CD14-positive monocyte (primary cell): ENCODE measurements around the gene CCL22. TPM values are rescaled to one million over a fixed set of nuclear protein-coding genes. Genes with fewer than 3 reads are reported as not detected.

Experiments
- DNase-seq, 3 donors: peaks; one replicate each; pipeline ENCODE4 v3.0.0-alpha.2; 2011 to 2022
- H2AFZ ChIP-seq: 2 replicates; pipeline ENCODE4 v1.6.0; 2012; ENCODE audit warnings: mild to moderate bottlenecking, low read depth, low read length, inconsistent platforms; ENCODE audit not compliant: insufficient read depth, poor library complexity, severe bottlenecking
- H3K27ac ChIP-seq, 2 donors: 1 replicate in 1 of 2; 2 replicates in 1 of 2; pipeline ENCODE4 v1.5.1; 2012 to 2013; ENCODE audit warnings: low read length in 2 of 2, control low read depth in 1 of 2, inconsistent platforms in 1 of 2, low read depth in 1 of 2, mild to moderate bottlenecking in 1 of 2
- H3K27me3 ChIP-seq, 2 donors: one replicate each; pipeline versions ENCODE4 v1.6.0 to v1.6.1; 2011 to 2013; ENCODE audit warnings: low read length in 2 of 2; ENCODE audit not compliant: control insufficient read depth in 2 of 2, insufficient read depth in 2 of 2
- H3K36me3 ChIP-seq, 2 donors: replicated peaks in 1 of 2; 1 replicate in 1 of 2; 2 replicates in 1 of 2; pipeline versions ENCODE4 v1.5.1 to v1.6.1; 2012 to 2013; ENCODE audit warnings: low read length in 2 of 2, control low read depth in 1 of 2, inconsistent platforms in 1 of 2, mild to moderate bottlenecking in 1 of 2; ENCODE audit not compliant: insufficient read depth in 2 of 2, control insufficient read depth in 1 of 2
- H3K4me1 ChIP-seq, 2 donors: 1 replicate in 1 of 2; 2 replicates in 1 of 2; pipeline versions ENCODE4 v1.5.1 to v1.6.1; 2012 to 2013; ENCODE audit warnings: low read length in 2 of 2, control low read depth in 1 of 2, inconsistent platforms in 1 of 2, mild to moderate bottlenecking in 1 of 2, moderate library complexity in 1 of 2; ENCODE audit not compliant: insufficient read depth in 2 of 2, control insufficient read depth in 1 of 2
- H3K4me2 ChIP-seq: replicated peaks from 2 replicates; pipeline ENCODE3; 2012; ENCODE audit warnings: low read length, moderate library complexity, mild to moderate bottlenecking; ENCODE audit not compliant: poor library complexity, severe bottlenecking; ENCODE audit errors: extremely low read depth
- H3K4me3 ChIP-seq, 3 experiments: fragments of 200-600 bp in 1 of 3; sonication (generic) in 1 of 3; replicated peaks in 1 of 3; 1 replicate in 2 of 3; 2 replicates in 1 of 3; pipeline ENCODE4 v1.5.1; 2011 to 2013; ENCODE audit warnings: low read length in 3 of 3, mild to moderate bottlenecking in 3 of 3, control low read depth in 2 of 3, low read depth in 2 of 3, inconsistent platforms in 1 of 3, moderate library complexity in 1 of 3
- H3K79me2 ChIP-seq: 2 replicates; pipeline ENCODE4 v1.6.0; 2012; ENCODE audit warnings: mild to moderate bottlenecking, control low read depth, inconsistent platforms, low read length, moderate library complexity; ENCODE audit not compliant: insufficient read depth
- H3K9ac ChIP-seq: 2 replicates; pipeline ENCODE4 v1.6.0; 2017; ENCODE audit warnings: low read length, mild to moderate bottlenecking; ENCODE audit not compliant: insufficient read depth, poor library complexity, severe bottlenecking
- H3K9me3 ChIP-seq, 2 donors: replicated peaks in 1 of 2; 1 replicate in 1 of 2; 2 replicates in 1 of 2; pipeline versions ENCODE4 v1.5.1 to v1.6.1; 2012 to 2013; ENCODE audit warnings: low read length in 2 of 2, control low read depth in 1 of 2; ENCODE audit not compliant: control insufficient read depth in 1 of 2, insufficient read depth in 1 of 2
- H4K20me1 ChIP-seq: 2 replicates; pipeline ENCODE4 v1.6.0; 2012; ENCODE audit warnings: mild to moderate bottlenecking, low read length, control low read depth, moderate library complexity; ENCODE audit not compliant: insufficient read depth
- H3K27ac Mint-ChIP-seq, 7 donors: one replicate each; pipeline ENCODE4 v1.8.0; 2020; ENCODE audit warnings: mild to moderate bottlenecking in 7 of 7, mixed read lengths in 7 of 7, moderate library complexity in 6 of 7, inconsistent platforms in 2 of 7
- H3K27me3 Mint-ChIP-seq, 3 donors: one replicate each; pipeline ENCODE4 v1.8.0; 2021 to 2022; ENCODE audit warnings: low read depth in 3 of 3, mild to moderate bottlenecking in 3 of 3, mixed read lengths in 3 of 3, moderate library complexity in 3 of 3, inconsistent platforms in 1 of 3
- H3K36me3 Mint-ChIP-seq, 2 donors: one replicate each; pipeline ENCODE4 v1.8.0; 2020; ENCODE audit warnings: mixed read lengths in 2 of 2, inconsistent platforms in 1 of 2, mild to moderate bottlenecking in 1 of 2
- H3K4me1 Mint-ChIP-seq: one replicate; pipeline ENCODE4 v1.8.0; 2020; ENCODE audit warnings: mild to moderate bottlenecking, mixed read lengths
- H3K4me3 Mint-ChIP-seq, 2 donors: one replicate each; pipeline ENCODE4 v1.8.0; 2020; ENCODE audit warnings: mild to moderate bottlenecking in 2 of 2, mixed read lengths in 2 of 2, moderate library complexity in 1 of 2
- H3K9me3 Mint-ChIP-seq, 7 donors: one replicate each; pipeline ENCODE4 v1.8.0; 2020 to 2022; ENCODE audit warnings: mixed read lengths in 7 of 7, mild to moderate bottlenecking in 6 of 7, moderate library complexity in 6 of 7, inconsistent platforms in 2 of 7
- CTCF ChIP-seq: fragments of 200-600 bp; IDR thresholded peaks from one replicate; pipeline ENCODE4 v1.8.0; 2022; ENCODE audit warnings: antibody characterized with exemption, mild to moderate bottlenecking
- WGBS: methylation state at CpG from one replicate; pipeline ENCODE4 v1.1.5; 2013; ENCODE audit warnings: missing lambda C conversion rate; ENCODE audit not compliant: insufficient coverage; 5-methylcytosine and 5-hydroxymethylcytosine counted together
- intact Hi-C, 2 donors: fragments of 100-400 bp; cut with micrococcal nuclease; formaldehyde crosslinking; loops; one replicate each; pipeline versions ENCODE4 v1.15.0 to v1.15.1; 2023
- polyA plus RNA-seq, 3 donors: library from polyadenylated mRNA; depleted of rRNA in 1 of 3; unstranded in 2 of 3; stranded (reverse) in 1 of 3; fragments of 300-500 nt in 2 of 3; fragments of >200 nt in 1 of 3; fragmentation: Illumina TruSeq in 2 of 3; gene quantifications; 1 replicate in 2 of 3; 2 replicates in 1 of 3; pipeline ENCODE4 v1.2.3, GENCODE V29; 2012 to 2021

Gene CCL22
- polyA plus RNA-seq, 3 donors: 0.04 to 0.18 (median 0.15) TPM

- H3K4me1 ChIP-seq: peaks cover 14 to 22% of the 10 kb centered on the region in 2 donors
- H3K9ac ChIP-seq: no peak overlapping the region
- no peaks in the 10 kb centered on the region for H3K79me2 ChIP-seq
- no peak overlapping the region for H3K4me3 ChIP-seq
- no peaks in the 10 kb centered on the region for H3K9me3 ChIP-seq
- Mint-ChIP-seq H3K4me3 (no peak overlapping the region), H3K9me3 (peaks cover 0 to 4% (median 0%) of the 10 kb centered on the region in 7 donors), H3K4me1 (peaks cover 21% of the 10 kb centered on the region), H3K27ac (no peak overlapping the region), H3K36me3 (no peaks in the 10 kb centered on the region), H3K27me3 (peaks cover 12 to 27% (median 20%) of the 10 kb centered on the region in 3 donors)
- no peak overlapping the region for H3K4me2 ChIP-seq
- TF ChIP-seq CTCF: no peak
- WGBS: 100% methylated on average over 1 of the region's 3 CpGs
- no peak for DNase-seq
- no peak overlapping the region for H2AFZ ChIP-seq
- no peaks in the 10 kb centered on the region for H3K36me3 ChIP-seq
- intact Hi-C loops: no loop called here
- H4K20me1 ChIP-seq: no peaks in the 10 kb centered on the region
- no peak overlapping the region for H3K27ac ChIP-seq
- peaks cover 0 to 9% of the 10 kb centered on the region in 2 donors for H3K27me3 ChIP-seq
Measured at GRCh38 chr16:57387598-57388354, 29.2 kb downstream of the CCL22 start.

- Histone ChIP-seq H3K4me2 (no peak overlapping the region), H3K9ac (no peak overlapping the region), H3K27ac (no peak overlapping the region), H3K79me2 (no peaks in the 10 kb centered on the region), H3K9me3 (no peaks in the 10 kb centered on the region), H3K4me1 (peaks cover 12 to 18% of the 10 kb centered on the region in 2 donors), H3K27me3 (peaks cover 0 to 10% of the 10 kb centered on the region in 2 donors), H2AFZ (no peak overlapping the region), H3K4me3 (no peak overlapping the region), H4K20me1 (no peaks in the 10 kb centered on the region), H3K36me3 (no peaks in the 10 kb centered on the region)
- Mint-ChIP-seq H3K4me3 (no peak overlapping the region), H3K4me1 (peaks cover 18% of the 10 kb centered on the region), H3K27me3 (peaks cover 14 to 26% (median 25%) of the 10 kb centered on the region in 3 donors), H3K9me3 (peaks cover 0 to 4% (median 0%) of the 10 kb centered on the region in 7 donors), H3K36me3 (no peaks in the 10 kb centered on the region), H3K27ac (peak overlapping the region in 1 of 7 donors; percentile 77)
- DNase-seq: no peak
- intact Hi-C loops: no loop called here
- TF ChIP-seq CTCF: no peak
- WGBS: 82% methylated on average over 5 of the region's 7 CpGs
Measured at GRCh38 chr16:57388359-57389086, 29.9 kb downstream of the CCL22 start.
